GM23338 (cell line): ENCODE measurements around the gene AKAP1. TPM values are rescaled to one million over a fixed set of nuclear protein-coding genes. Genes with fewer than 3 reads are reported as not detected.

ENCODE experiments used
- ATAC-seq: fragments of 200-7000 bp; cut with Tn5 transposase; 3 replicates; pipeline ENCODE4 v1.9.1; 2020
- DNase-seq: peaks from one replicate; pipeline ENCODE4 v3.0.0-alpha.2; 2015; ENCODE audit warnings: low spot score
- H2AFZ ChIP-seq: fragments of 200-600 bp; sonication (generic); 2 replicates; pipeline ENCODE4 v1.8.0; 2016; ENCODE audit warnings: antibody characterized with exemption, mild to moderate bottlenecking, moderate library complexity
- H3F3A ChIP-seq: fragments of 200-600 bp; sonication (generic); replicated peaks from 2 replicates; pipeline ENCODE4 v1.8.0; 2017; ENCODE audit warnings: antibody characterized with exemption, mixed run types, low read depth
- H3K27ac ChIP-seq: fragments of 200-600 bp; sonication (generic); 2 replicates; pipeline ENCODE4 v1.6.1; 2016; ENCODE audit warnings: low read depth
- H3K27me3 ChIP-seq: fragments of 200-600 bp; sonication (generic); 2 replicates; pipeline ENCODE4 v1.8.0; 2016; ENCODE audit warnings: mild to moderate bottlenecking, mixed run types, moderate library complexity; ENCODE audit not compliant: insufficient read depth
- H3K36me3 ChIP-seq: fragments of 200-600 bp; sonication (generic); 2 replicates; pipeline ENCODE4 v1.8.0; 2016; ENCODE audit warnings: mild to moderate bottlenecking; ENCODE audit not compliant: insufficient read depth
- H3K4me1 ChIP-seq: fragments of 200-600 bp; sonication (generic); 2 replicates; pipeline ENCODE4 v1.8.0; 2016; ENCODE audit warnings: mild to moderate bottlenecking, moderate library complexity; ENCODE audit not compliant: insufficient read depth
- H3K4me2 ChIP-seq: fragments of 200-600 bp; sonication (generic); 2 replicates; pipeline ENCODE4 v1.7.1; 2017; ENCODE audit warnings: mixed run types
- H3K4me3 ChIP-seq: fragments of 200-600 bp; sonication (generic); 2 replicates; pipeline ENCODE4 v1.6.1; 2016; ENCODE audit warnings: mixed run types
- H3K79me2 ChIP-seq: fragments of 200-600 bp; sonication (generic); replicated peaks from 2 replicates; pipeline ENCODE4 v1.8.0; 2017; ENCODE audit warnings: mild to moderate bottlenecking; ENCODE audit not compliant: insufficient read depth
- H3K9me2 ChIP-seq: fragments of 200-600 bp; sonication (generic); 2 replicates; pipeline ENCODE4 v1.8.0; 2017; ENCODE audit not compliant: insufficient read depth
- H4K20me1 ChIP-seq: fragments of 200-600 bp; sonication (generic); replicated peaks from 2 replicates; pipeline ENCODE4 v1.8.0; 2017; ENCODE audit warnings: mild to moderate bottlenecking; ENCODE audit not compliant: insufficient read depth
- H3K27ac Mint-ChIP-seq: 2 replicates; pipeline ENCODE4 v1.8.0; 2020; ENCODE audit warnings: inconsistent platforms, mild to moderate bottlenecking, moderate library complexity, mixed read lengths
- H3K27me3 Mint-ChIP-seq: 3 replicates; pipeline ENCODE4 v1.8.0; 2022; ENCODE audit warnings: low read depth, mild to moderate bottlenecking, moderate library complexity, mixed read lengths, inconsistent platforms; ENCODE audit not compliant: insufficient read depth, poor library complexity
- H3K36me3 Mint-ChIP-seq: 3 replicates; pipeline ENCODE4 v1.8.0; 2021; ENCODE audit warnings: low read depth, mild to moderate bottlenecking, inconsistent platforms, moderate library complexity, mixed read lengths
- H3K4me1 Mint-ChIP-seq: 3 replicates; pipeline ENCODE4 v1.8.0; 2020; ENCODE audit warnings: mild to moderate bottlenecking, inconsistent platforms, mixed read lengths
- H3K4me3 Mint-ChIP-seq: 3 replicates; pipeline ENCODE4 v1.8.0; 2021; ENCODE audit warnings: moderate library complexity, mild to moderate bottlenecking, inconsistent platforms, mixed read lengths
- H3K9me3 Mint-ChIP-seq: 3 replicates; pipeline ENCODE4 v1.8.0; 2020; ENCODE audit warnings: moderate library complexity, mild to moderate bottlenecking, inconsistent platforms, mixed read lengths
- CTCF ChIP-seq, 2 experiments: fragments of 200-600 bp in 1 of 2; sonication (generic) in 1 of 2; conservative IDR thresholded peaks; 2 replicates each; pipeline versions ENCODE4 v1.5.1 to v1.6.1; 2016 to 2017; ENCODE audit warnings: antibody characterized with exemption in 2 of 2, low read depth in 2 of 2, mild to moderate bottlenecking in 2 of 2, moderate library complexity in 1 of 2
- ETS1 ChIP-seq: IDR thresholded peaks from 2 replicates; pipeline ENCODE4 v1.6.1; 2016; ENCODE audit warnings: antibody characterized with exemption
- JUNB ChIP-seq: IDR thresholded peaks from one replicate; pipeline ENCODE4 v1.6.1; 2016; ENCODE audit warnings: antibody characterized with exemption; ENCODE audit not compliant: unreplicated experiment
- POLR2AphosphoS5 ChIP-seq: IDR thresholded peaks from 2 replicates; pipeline ENCODE4 v1.6.1; 2016; ENCODE audit warnings: antibody characterized with exemption, low read depth
- REST ChIP-seq: IDR thresholded peaks from one replicate; pipeline ENCODE4 v1.6.1; 2018; ENCODE audit warnings: antibody characterized with exemption; ENCODE audit not compliant: unreplicated experiment
- ZNF114 ChIP-seq: fragments of 250-450 bp; sonication (Bioruptor Pico); IDR thresholded peaks from 2 replicates; pipeline ENCODE4 v1.5.0; 2020; ENCODE audit warnings: mild to moderate bottlenecking, moderate library complexity
- ZNF331 ChIP-seq: fragments of 250-450 bp; sonication (Bioruptor Pico); IDR thresholded peaks from 2 replicates; pipeline ENCODE4 v1.5.0; 2020; ENCODE audit warnings: low read depth, mild to moderate bottlenecking, moderate library complexity
- ZNF462 ChIP-seq: fragments of 250-450 bp; sonication (Bioruptor Pico); IDR thresholded peaks from 2 replicates; pipeline ENCODE4 v1.5.0; 2020; ENCODE audit warnings: mild to moderate bottlenecking, moderate library complexity
- polyA plus RNA-seq: library from polyadenylated mRNA; unstranded; fragments of >200 nt; fragmentation: Nextera tagmentation; extraction: Ambion mirVana; gene quantifications from 2 replicates; pipeline ENCODE4 v1.2.1, GENCODE V29; 2016
- total RNA-seq: library from RNA; depleted of rRNA; stranded (reverse); fragments of >200 nt; shearing (Covaris generic); gene quantifications from 2 replicates; pipeline ENCODE4 v1.2.3, GENCODE V29; 2014

The AKAP1 gene
- total and polyA plus RNA-seq, 2 experiments from 2014 or later: 19.6 to 45.9 TPM

GRCh38 chr17:57160624-57161023 is 75.6 kb downstream of the AKAP1 start (continued):
- TF ChIP-seq REST (no peak), ZNF114 (CRISPR knock-in tag) (no peak), ETS1 (no peak), CTCF (conservative IDR thresholded peaks at IDR 0.05; ENCODE audit: low read depth in 2 of 2) (no peak), ZNF331 (CRISPR knock-in tag) (no peak), POLR2AphosphoS5 (no peak), JUNB (no peak)

- H3K9me2 ChIP-seq: no peaks in the 10 kb centered on the region; the same call in 1 of the 2 replicates
- no peaks in the 10 kb centered on the region for H3K27me3 ChIP-seq
- H4K20me1 ChIP-seq: no peaks in the 10 kb centered on the region
- peaks cover 5% of the 10 kb centered on the region; the same call in 2 of the 3 replicates for H3K9me3 Mint-ChIP-seq
- H3K36me3 Mint-ChIP-seq: no peaks in the 10 kb centered on the region
- no peak for ATAC-seq
- H3K4me3 Mint-ChIP-seq: no peak overlapping the region
- no peak overlapping the region for H3K27ac ChIP-seq
- no peak overlapping the region for H2AFZ ChIP-seq
- H3K4me1 Mint-ChIP-seq: peaks cover 25% of the 10 kb centered on the region
- no peaks in the 10 kb centered on the region for H3K36me3 ChIP-seq
- DNase-seq: no peak
- no peak overlapping the region for H3K4me3 ChIP-seq
- no peak overlapping the region for H3K27ac Mint-ChIP-seq
- H3K4me1 ChIP-seq: peaks cover 19% of the 10 kb centered on the region
- no peaks in the 10 kb centered on the region for H3K79me2 ChIP-seq
- H3K27me3 Mint-ChIP-seq: peaks cover 3% of the 10 kb centered on the region
- H3F3A ChIP-seq: no peaks in the 10 kb centered on the region
- H3K4me2 ChIP-seq: no peak overlapping the region
- TF ChIP-seq REST: no peak
- TF ChIP-seq ZNF331 (CRISPR knock-in tag): no peak
- TF ChIP-seq ZNF462: no peak
- no peak for TF ChIP-seq JUNB
- TF ChIP-seq POLR2AphosphoS5: no peak
- no peak for TF ChIP-seq ZNF114 (CRISPR knock-in tag)
Observed at GRCh38 chr17:57164814-57165213, 79.8 kb downstream of the AKAP1 start.
